ENCODE results near the gene STK24.

DNA sequence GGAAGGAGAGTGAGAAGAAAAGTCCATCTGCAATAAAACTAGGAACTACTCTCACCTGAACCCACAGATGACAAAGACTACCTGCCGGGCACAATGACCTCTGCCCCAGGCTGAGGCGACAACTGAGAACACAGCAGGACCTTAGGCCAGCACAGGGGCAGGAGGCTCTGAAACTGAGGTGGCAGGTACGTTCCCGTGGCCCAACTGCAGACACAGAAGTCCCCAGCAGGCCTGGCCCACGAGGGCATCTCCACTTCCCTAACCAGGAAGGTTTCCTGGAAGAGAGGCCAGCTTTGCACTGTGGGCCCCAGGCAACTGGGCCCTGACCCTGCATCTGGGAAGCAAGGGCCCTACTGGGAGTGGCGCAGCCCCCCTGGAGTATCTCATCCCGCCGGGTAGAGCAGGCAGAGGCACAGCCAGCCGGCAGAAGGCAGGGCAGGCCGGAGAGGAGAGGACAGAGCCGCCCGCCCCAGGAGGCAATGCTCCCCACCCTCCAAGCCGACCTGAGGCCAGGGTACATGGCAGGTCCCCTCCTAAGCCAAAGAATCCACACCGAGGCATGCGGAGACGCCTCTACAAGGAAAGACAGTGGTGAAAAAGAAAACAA lies 32.7 kb downstream of the STK24 start:
- TF ChIP-seq, protein P1, sequence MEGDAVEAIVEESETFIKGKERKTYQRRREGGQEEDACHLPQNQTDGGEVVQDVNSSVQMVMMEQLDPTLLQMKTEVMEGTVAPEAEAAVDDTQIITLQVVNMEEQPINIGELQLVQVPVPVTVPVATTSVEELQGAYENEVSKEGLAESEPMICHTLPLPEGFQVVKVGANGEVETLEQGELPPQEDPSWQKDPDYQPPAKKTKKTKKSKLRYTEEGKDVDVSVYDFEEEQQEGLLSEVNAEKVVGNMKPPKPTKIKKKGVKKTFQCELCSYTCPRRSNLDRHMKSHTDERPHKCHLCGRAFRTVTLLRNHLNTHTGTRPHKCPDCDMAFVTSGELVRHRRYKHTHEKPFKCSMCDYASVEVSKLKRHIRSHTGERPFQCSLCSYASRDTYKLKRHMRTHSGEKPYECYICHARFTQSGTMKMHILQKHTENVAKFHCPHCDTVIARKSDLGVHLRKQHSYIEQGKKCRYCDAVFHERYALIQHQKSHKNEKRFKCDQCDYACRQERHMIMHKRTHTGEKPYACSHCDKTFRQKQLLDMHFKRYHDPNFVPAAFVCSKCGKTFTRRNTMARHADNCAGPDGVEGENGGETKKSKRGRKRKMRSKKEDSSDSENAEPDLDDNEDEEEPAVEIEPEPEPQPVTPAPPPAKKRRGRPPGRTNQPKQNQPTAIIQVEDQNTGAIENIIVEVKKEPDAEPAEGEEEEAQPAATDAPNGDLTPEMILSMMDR (IDR thresholded peaks at IDR 0.05; ENCODE audit: insufficient read depth, low read length, poor library complexity, severe bottlenecking), result no peak
- no peak for TF ChIP-seq EZH2phosphoT487 (conservative IDR thresholded peaks at IDR 0.05; ENCODE audit: low read length)

All from SU-DHL-6 (cell line).